ENCODE results near the gene NANS. TPM values are rescaled to one million over a fixed set of nuclear protein-coding genes. Genes with fewer than 3 reads are reported as not detected.
A peak's percentile ranks its signal among the peaks of the same experiment; 100 is the strongest.

Gene NANS
- total and polyA plus RNA-seq, 2 of the 8 experiments (the other 6 are each of a cell fraction or from before 2014, with no cell fraction given), result 56.5 to 67.3 TPM

DNA sequence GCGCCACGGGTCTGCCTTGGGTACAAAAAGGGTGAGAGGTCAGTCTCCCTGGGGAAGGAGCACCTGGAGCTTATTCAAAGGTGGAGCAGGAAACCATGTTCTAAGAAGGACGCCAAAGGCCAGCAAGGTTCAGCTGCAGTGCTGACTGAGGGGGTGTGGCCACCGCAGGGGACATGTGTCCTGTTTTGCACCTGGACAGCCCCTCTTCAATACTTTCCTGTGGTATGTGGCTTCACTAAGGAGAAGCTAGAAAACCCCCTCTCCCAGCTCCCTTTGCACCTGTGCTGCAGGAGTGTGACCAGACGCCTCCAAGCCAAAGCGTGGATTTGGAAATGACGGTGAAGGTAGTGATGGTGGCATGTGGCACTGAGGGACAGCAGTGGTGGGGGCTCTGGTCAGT is 38.9 kb downstream of the NANS start:
- WGBS, 2 experiments (ENCODE audit: extremely low coverage in 1 of 2, insufficient coverage in 1 of 2, insufficient read length in 1 of 2, insufficient replicate concordance in 2 of 2, low coverage in 1 of 2, low lambda C conversion rate in 2 of 2, missing lambda C conversion rate in 1 of 2), result 85% methylated on average over 7 of the region's 7 CpGs; no CpG with 5 or more reads in 1 of the 2 experiments
- H2BK12ac ChIP-seq (ENCODE audit: low read depth, low read length), result no peak overlapping the region
- H3K4ac ChIP-seq (replicated peaks; ENCODE audit: insufficient read length, low read depth, low read length), result no peak overlapping the region
- H3K18ac ChIP-seq (ENCODE audit: extremely low read depth, low read length), result no peak overlapping the region
- no peak overlapping the region for H2AFZ ChIP-seq (ENCODE audit: low read length)
- no peak overlapping the region for H4K5ac ChIP-seq (ENCODE audit: insufficient read length, low read depth, low read length)
- no peak overlapping the region for H4K8ac ChIP-seq (ENCODE audit: extremely low read depth, insufficient read depth, low read length)
- no peak overlapping the region for H2BK20ac ChIP-seq (ENCODE audit: low read length)
- no peak overlapping the region for H3K23ac ChIP-seq (ENCODE audit: insufficient read length)
- peaks cover 0 to 3% (median 0%) of the 10 kb centered on the region in 4 experiments; a peak in 2 of 8 replicates for H3K36me3 ChIP-seq (ENCODE audit: control insufficient read depth in 2 of 4, insufficient read depth in 4 of 4, low read length in 3 of 4)
- no peaks in the 10 kb centered on the region for H3K9me3 ChIP-seq (ENCODE audit: insufficient read depth in 2 of 2, low read depth in 1 of 2, low read length in 1 of 2)
- POLR2A ChIA-PET (ENCODE audit: partially characterized antibody), result interaction anchor here (1.1 kb wide), 1 partner anchor 14 kb away, joined by 3 read pairs; no protein-coding TSS in a partner anchor
- H3K4me2 ChIP-seq (ENCODE audit: insufficient read depth in 1 of 2, low read depth in 2 of 2, low read length in 2 of 2), result no peak overlapping the region
- DNase-seq (ENCODE audit: low read depth in 1 of 2, low spot score in 2 of 2) (no peak), FAIRE-seq (no peak)
- H4K91ac ChIP-seq (replicated peaks; ENCODE audit: insufficient read length, low read length), result no peak overlapping the region
- TF ChIP-seq EP300 (IDR thresholded peaks at IDR 0.05; ENCODE audit: borderline replicate concordance in 1 of 2, low read depth in 2 of 2, low read length in 2 of 2), result no peak
- peak overlapping the region; percentile 24; the same call in 1 of the 2 replicates for H2BK5ac ChIP-seq (ENCODE audit: low read depth, low read length)
- CTCF ChIA-PET (ENCODE audit: partially characterized antibody), result interaction anchor here (1.3 to 1.4 kb wide), 2 partner anchors 9 to 47 kb away, joined by 3 to 5 read pairs; no protein-coding TSS in a partner anchor
- no peaks in the 10 kb centered on the region for H3K27me3 ChIP-seq (replicated peaks in 1 of 4; ENCODE audit: control insufficient read depth in 3 of 4, extremely low read depth in 1 of 4, insufficient read depth in 3 of 4, low read length in 3 of 4)
- no peak overlapping the region for H3K27ac ChIP-seq (ENCODE audit: low read depth, low read length)
- H2AK5ac ChIP-seq (ENCODE audit: low read depth, low read length), result no peak overlapping the region
- peaks cover 3 to 10% (median 5%) of the 10 kb centered on the region in 4 experiments; a peak in 6 of 7 replicates for H3K4me1 ChIP-seq (replicated peaks in 1 of 4; ENCODE audit: control insufficient read depth in 3 of 4, insufficient read depth in 4 of 4, low read length in 3 of 4)
- no peaks in the 10 kb centered on the region for H3K79me1 ChIP-seq (ENCODE audit: low read depth, low read length)
- no peak overlapping the region for H3K56ac ChIP-seq (replicated peaks; ENCODE audit: insufficient read length, low read depth, low read length)
- H2BK120ac ChIP-seq (replicated peaks; ENCODE audit: low read depth, low read length), result no peak overlapping the region
- H3K79me2 ChIP-seq (ENCODE audit: control insufficient read depth in 1 of 2, insufficient read depth in 2 of 2, low read length in 2 of 2), result no peaks in the 10 kb centered on the region
- H4K20me1 ChIP-seq (replicated peaks in 1 of 2; ENCODE audit: control insufficient read depth in 1 of 2, insufficient read depth in 2 of 2, low read length in 2 of 2), result peaks cover 0 to 2% of the 10 kb centered on the region in 2 experiments
- H3K9ac ChIP-seq (replicated peaks in 1 of 4; ENCODE audit: extremely low read depth in 1 of 4, low read depth in 3 of 4, low read length in 3 of 4), result no peak overlapping the region
- H3K14ac ChIP-seq (ENCODE audit: insufficient read length), result no peak overlapping the region
- H2BK15ac ChIP-seq (ENCODE audit: low read length), result no peak overlapping the region
- 0 out of 2 replicates have a peak, but pooled peaks cover 3% of the 10 kb centered on the region for H3K23me2 ChIP-seq (ENCODE audit: low read depth, low read length)
- no peak overlapping the region for H3K4me3 ChIP-seq (ENCODE audit: extremely low read depth in 1 of 4, insufficient read depth in 2 of 4, low read depth in 3 of 4, low read length in 4 of 4)
